SKM-1 (cell line): ENCODE measurements around the gene TUBB.
"Not testable (repeated sequence)": the region's sequence is repeated elsewhere in the genome, so short reads cannot be mapped to it uniquely, and the experiment has no call there.

Experiments used
- DNase-seq: peaks from one replicate; lab custom pipeline; 2025; ENCODE audit not compliant: unreplicated experiment; lab: John Stamatoyannopoulos, UW

The TUBB gene

GRCh38 chr6:30717845-30718720 is 2.1 kb upstream of the TUBB start:
- DNase-seq: not testable (repeated sequence)

GRCh38 chr6:30719356-30719755 is 796 bp upstream of the TUBB start:
- DNase-seq: no peak

GRCh38 chr6:30720738-30721197 is 616 bp downstream of the TUBB start:
- no peak for DNase-seq

GRCh38 chr6:30721198-30722024 is 1.3 kb downstream of the TUBB start:
- peak; percentile 83 for DNase-seq

- not testable (repeated sequence) for DNase-seq
Observed at GRCh38 chr6:30722025-30722279, 1.8 kb downstream of the TUBB start.

- DNase-seq: peak; percentile 56
Observed at GRCh38 chr6:30722280-30723112, 2.3 kb downstream of the TUBB start.

GRCh38 chr6:30723159-30723842 is 3.1 kb downstream of the TUBB start:
- not testable (repeated sequence) for DNase-seq

GRCh38 chr6:30723843-30724741 is 3.9 kb downstream of the TUBB start:
- not testable (repeated sequence) for DNase-seq

GRCh38 chr6:30724906-30725667 is 4.9 kb downstream of the TUBB start:
- DNase-seq: no peak

- no peak for DNase-seq
Observed at GRCh38 chr6:30725713-30726505, 5.8 kb downstream of the TUBB start.

GRCh38 chr6:30726506-30727413 is 6.6 kb downstream of the TUBB start:
- no peak for DNase-seq

GRCh38 chr6:30727920-30728553 is 7.9 kb downstream of the TUBB start:
- DNase-seq: no peak

- peak; percentile 43 for DNase-seq
Observed at GRCh38 chr6:30730601-30731435, 10.7 kb downstream of the TUBB start.

GRCh38 chr6:30732237-30732943 is 12.2 kb downstream of the TUBB start:
- no peak for DNase-seq

GRCh38 chr6:30735668-30736314 is 15.6 kb downstream of the TUBB start:
- no peak for DNase-seq
